GM12878 (cell line): ENCODE data around the gene UBASH3A. TPM values are rescaled to one million over a fixed set of nuclear protein-coding genes. Genes with fewer than 3 reads are reported as not detected.

ENCODE experiments used
- ATAC-seq: fragments of 200-7000 bp; cut with Tn5 transposase; 3 replicates; pipeline ENCODE4 v1.9.1; 2020; ENCODE audit warnings: mild to moderate bottlenecking, moderate library complexity
- BruUV-seq: library from RNA; stranded (reverse); fragments of 400-500 nt; replicated peaks from 2 replicates; lab custom pipeline; 2021; lab: Mats Ljungman, UMichigan
- CTCF ChIA-PET: fragments of 300-600 bp; sonication (Branson Sonifier 250); formaldehyde crosslinking; extraction: SDS; loops from one replicate; lab custom pipeline; 2021; ENCODE audit warnings: inconsistent platforms; lab: Yijun Ruan, JAX
- POLR2A ChIA-PET: fragments of 350-600 bp; formaldehyde crosslinking; extraction: SDS; loops from one replicate; lab custom pipeline; 2021; ENCODE audit warnings: inconsistent platforms; lab: Charles Lee
- RAD21 ChIA-PET: fragments of 300-600 bp; sonication (Branson Sonifier 250); formaldehyde crosslinking; loops from one replicate; lab custom pipeline; 2023; ENCODE audit warnings: antibody characterized with exemption; ENCODE audit not compliant: unreplicated experiment; lab: Charles Lee
- SMC1A ChIA-PET: fragments of 300-600 bp; sonication (Branson Sonifier 250); formaldehyde crosslinking; loops from one replicate; lab custom pipeline; 2023; ENCODE audit not compliant: unreplicated experiment, uncharacterized antibody; lab: Charles Lee
- DNase-seq: peaks from one replicate; pipeline ENCODE4 v3.0.0-alpha.2; 2011; ENCODE audit warnings: low read depth, low spot score
- FAIRE-seq: peaks from 3 replicates; lab custom pipeline; 2011; peaks lifted over from hg19 to GRCh38; lab: Jason Lieb, UNC
- H2AFZ ChIP-seq: 2 replicates; pipeline ENCODE4 v1.6.0; 2011; ENCODE audit warnings: low read depth, low read length, control low read depth; ENCODE audit not compliant: control insufficient read depth
- H3K27ac ChIP-seq: 2 replicates; pipeline ENCODE4 v1.5.1; 2011; ENCODE audit warnings: control low read depth; ENCODE audit not compliant: control insufficient read depth, insufficient read depth
- H3K27me3 ChIP-seq, 2 experiments: replicated peaks in 1 of 2; 2 replicates each; pipeline versions ENCODE4 v1.6.0 to v1.6.1; 2011; ENCODE audit warnings: low read length in 1 of 2; ENCODE audit not compliant: control insufficient read depth in 2 of 2, insufficient read depth in 2 of 2
- H3K36me3 ChIP-seq, 2 experiments: 2 replicates each; pipeline ENCODE4 v1.5.1; 2011; ENCODE audit warnings: low read length in 1 of 2; ENCODE audit not compliant: control insufficient read depth in 2 of 2, insufficient read depth in 2 of 2
- H3K4me1 ChIP-seq: 2 replicates; pipeline ENCODE4 v1.6.1; 2011; ENCODE audit warnings: mild to moderate bottlenecking, low read length, moderate library complexity, mixed read lengths; ENCODE audit not compliant: control insufficient read depth, insufficient read depth
- H3K4me2 ChIP-seq: 2 replicates; pipeline ENCODE4 v1.6.0; 2011; ENCODE audit warnings: control low read depth; ENCODE audit not compliant: control insufficient read depth, insufficient read depth
- H3K4me3 ChIP-seq: fragments of 200-600 bp; sonication (generic); 2 replicates; pipeline ENCODE4 v1.5.1; 2016
- H3K79me2 ChIP-seq: 2 replicates; pipeline ENCODE4 v1.6.0; 2011; ENCODE audit warnings: low read length; ENCODE audit not compliant: control insufficient read depth, insufficient read depth
- H3K9ac ChIP-seq: 2 replicates; pipeline ENCODE4 v1.8.0; 2011; ENCODE audit warnings: low read length, control low read depth, mixed read lengths; ENCODE audit not compliant: control insufficient read depth, insufficient read depth
- H3K9me3 ChIP-seq: replicated peaks from 3 replicates; pipeline ENCODE4 v1.5.1; 2011; ENCODE audit warnings: mild to moderate bottlenecking, low read length; ENCODE audit not compliant: control insufficient read depth, insufficient read depth
- H4K20me1 ChIP-seq: 2 replicates; pipeline ENCODE4 v1.6.0; 2011; ENCODE audit not compliant: control insufficient read depth, insufficient read depth
- CEBPB ChIP-seq, 2 experiments: fragments of 150-350 bp in 1 of 2; IDR thresholded peaks; 2 replicates each; pipeline ENCODE4 v1.6.1; 2012 to 2014; ENCODE audit warnings: low read depth in 2 of 2, low read length in 2 of 2, borderline replicate concordance in 1 of 2, inconsistent platforms in 1 of 2
- EGR1 ChIP-seq, 2 experiments: IDR thresholded peaks; 1 replicate in 1 of 2; 2 replicates in 1 of 2; pipeline ENCODE4 v1.6.1; 2011 to 2012; ENCODE audit warnings: low read depth in 2 of 2, low read length in 2 of 2, borderline replicate concordance in 1 of 2, mild to moderate bottlenecking in 1 of 2, moderate library complexity in 1 of 2
- IRF5 ChIP-seq: fragments of 450-650 bp; IDR thresholded peaks from 2 replicates; pipeline ENCODE4 v1.6.1; 2017; ENCODE audit warnings: borderline replicate concordance
- JUND ChIP-seq: IDR thresholded peaks from 2 replicates; pipeline ENCODE4 v1.6.1; 2012; ENCODE audit warnings: low read depth, mild to moderate bottlenecking, low read length, improper control_type of control experiment, moderate library complexity
- LARP7 ChIP-seq: fragments of 450-650 bp; IDR thresholded peaks from 2 replicates; pipeline ENCODE4 v1.6.1; 2017; ENCODE audit warnings: mild to moderate bottlenecking
- RAD51 ChIP-seq: fragments of 450-650 bp; IDR thresholded peaks from 2 replicates; pipeline ENCODE4 v1.6.1; 2016; ENCODE audit warnings: moderate library complexity, mild to moderate bottlenecking, inconsistent platforms
- RELA ChIP-seq: fragments of 450-650 bp; IDR thresholded peaks from 2 replicates; pipeline ENCODE4 v1.8.0; 2014; ENCODE audit warnings: borderline replicate concordance; ENCODE audit not compliant: partially characterized antibody
- RUNX3 ChIP-seq: IDR thresholded peaks from 2 replicates; pipeline ENCODE4 v1.6.1; 2012; ENCODE audit warnings: low read length, inconsistent platforms
- SRF ChIP-seq, 2 experiments: IDR thresholded peaks; 2 replicates each; pipeline ENCODE4 v1.6.1; 2011; ENCODE audit warnings: low read depth in 2 of 2, low read length in 2 of 2, mild to moderate bottlenecking in 1 of 2, moderate library complexity in 1 of 2
- ZNF207 ChIP-seq: fragments of 450-650 bp; IDR thresholded peaks from 2 replicates; pipeline ENCODE4 v1.6.1; 2014; ENCODE audit warnings: antibody characterized with exemption, mild to moderate bottlenecking, borderline replicate concordance
- ZZZ3 ChIP-seq: IDR thresholded peaks from 2 replicates; pipeline ENCODE4 v1.6.1; 2011; ENCODE audit warnings: low read depth; ENCODE audit not compliant: control insufficient read depth, insufficient read length
- WGBS: methylation state at CpG from one replicate; pipeline ENCODE4 v1.1.6; 2016; ENCODE audit warnings: low lambda C conversion rate; ENCODE audit not compliant: insufficient replicate concordance, insufficient coverage; ENCODE audit errors: missing lambda C conversion rate; 5-methylcytosine and 5-hydroxymethylcytosine counted together
- in situ Hi-C: fragments of 300-500 bp; cut with MboI; formaldehyde crosslinking; loops from 9 replicates; pipeline ENCODE4 v1.14.3; 2018; ENCODE audit warnings: mixed read lengths
- intact Hi-C: fragments of 100-400 bp; cut with micrococcal nuclease; formaldehyde crosslinking; loops from one replicate; pipeline ENCODE4 v1.14.2; 2022; ENCODE audit not compliant: unreplicated experiment
- polyA plus RNA-seq, 11 experiments: library from polyadenylated mRNA; depleted of rRNA in 4 of 11; unstranded in 6 of 11; stranded (reverse) in 5 of 11; fragments of >200 nt; fragmentation: Nextera tagmentation in 4 of 11; fragmentation: Illumina TruSeq in 1 of 11; extraction: Ambion mirVana in 4 of 11; extraction: Trizol in 1 of 11; gene quantifications; 1 replicate in 1 of 11; 2 replicates in 10 of 11; pipeline versions ENCODE4 v1.2.1 to v1.2.3, GENCODE V29; 2011 to 2016; ENCODE audit warnings: inconsistent platforms in 2 of 11, missing spikeins in 2 of 11, low read depth in 1 of 11
- total RNA-seq, 4 experiments: library from RNA; depleted of rRNA in 3 of 4; stranded (reverse); fragments of >200 nt in 3 of 4; fragmentation: Illumina TruSeq in 1 of 4; extraction: Trizol in 1 of 4; gene quantifications; 2 replicates each; pipeline versions ENCODE4 v1.2.1 to v1.2.3, GENCODE V29; 2013 to 2021

Gene UBASH3A
- total and polyA plus RNA-seq, 10 of the 15 experiments (the other 5 are each of a cell fraction or from before 2014, with no cell fraction given), result 0.04 to 0.39 (median 0.23) TPM; not detected in 1

GRCh38 chr21:42401820-42402251 is 1.9 kb upstream of the UBASH3A start:
- Histone ChIP-seq H3K9me3 (peaks cover 5% of the 10 kb centered on the region; the same call in 1 of the 3 replicates), H3K36me3 (no peaks in the 10 kb centered on the region), H3K79me2 (no peaks in the 10 kb centered on the region), H3K9ac (no peak overlapping the region), H2AFZ (no peak overlapping the region), H4K20me1 (no peaks in the 10 kb centered on the region), H3K27me3 (no peaks in the 10 kb centered on the region)
- ChIA-PET POLR2A (interaction anchor here (0.6 to 5.4 kb wide), 3 partner anchors 12 to 24 kb away, joined by 3 to 34 read pairs (median 5); no protein-coding TSS in a partner anchor), SMC1A (interaction anchor here (1.2 to 3.3 kb wide), 6 partner anchors 8 to 102 kb away, joined by 3 to 16 read pairs (median 6); partner anchors contain the start of gene TFF1), CTCF (no interaction called here)
- FAIRE-seq (no peak), DNase-seq (no peak)
- TF ChIP-seq ZZZ3 (no peak), RELA (no peak), IRF5 (no peak), SRF (IDR thresholded peaks at IDR 0.05; ENCODE audit: low read depth in 2 of 2, low read length in 2 of 2) (no peak), CEBPB (IDR thresholded peaks at IDR 0.05; ENCODE audit: borderline replicate concordance in 1 of 2, low read depth in 2 of 2, low read length in 2 of 2) (no peak), JUND (no peak), EGR1 (IDR thresholded peaks at IDR 0.05; ENCODE audit: borderline replicate concordance in 1 of 2, low read depth in 2 of 2, low read length in 2 of 2) (no peak), LARP7 (no peak), ZNF207 (no peak), RUNX3 (no peak), RAD51 (no peak)
- TF ChIP-seq, all 136 proteins: peak for 0
- BruUV-seq, result no TSS peak
- in situ Hi-C loops (no loop called here), intact Hi-C loops (loop anchor here (2.0 kb wide), 1 partner anchor 21 kb away; no protein-coding TSS in a partner anchor)
- WGBS, result 100% methylated on average over 2 of the region's 2 CpGs
- Histone ChIP-seq H3K4me1 (peaks cover 10% of the 10 kb centered on the region; the same call in 1 of the 2 replicates), H3K4me3 (no peak overlapping the region), H3K27ac (no peak overlapping the region), H3K4me2 (no peak overlapping the region)
- no peak for ATAC-seq
- RAD21 ChIA-PET, result interaction anchor here (0.9 to 1.0 kb wide), 2 partner anchors 9 to 21 kb away, joined by 3 to 4 read pairs; no protein-coding TSS in a partner anchor
